HepG2 (cell line): ENCODE results near the gene CNRIP1. TPM values are rescaled to one million over a fixed set of nuclear protein-coding genes. Genes with fewer than 3 reads are reported as not detected.

Source experiments
- ATAC-seq: fragments of 200-7000 bp; cut with Tn5 transposase; 3 replicates; pipeline ENCODE4 v1.9.1; 2020; ENCODE audit warnings: mild to moderate bottlenecking, moderate library complexity
- BruUV-seq: library from RNA; stranded (reverse); fragments of 400-500 nt; replicated peaks from 2 replicates; lab custom pipeline; 2021; lab: Mats Ljungman, UMichigan
- CTCF ChIA-PET: fragments of 300-600 bp; formaldehyde crosslinking; extraction: SDS; loops from one replicate; lab custom pipeline; 2021; ENCODE audit warnings: low total read pairs, inconsistent platforms, low intra/inter-chr PET ratio; lab: Yijun Ruan, JAX
- POLR2A ChIA-PET: fragments of 350-600 bp; sonication (Branson Sonifier 250); formaldehyde crosslinking; loops from one replicate; lab custom pipeline; 2020; ENCODE audit warnings: antibody characterized with exemption, inconsistent platforms; lab: Yijun Ruan, JAX
- DNase-seq: peaks from one replicate; pipeline ENCODE4 v3.0.0-alpha.2; 2015; ENCODE audit warnings: low spot score
- FAIRE-seq: peaks from 3 replicates; lab custom pipeline; 2011; peaks lifted over from hg19 to GRCh38; lab: Jason Lieb, UNC
- H2AFZ ChIP-seq: one replicate; pipeline ENCODE4 v1.6.1; 2011; ENCODE audit warnings: low read length, inconsistent platforms
- H3K27ac ChIP-seq: fragments of 300-600 bp; 3 replicates; pipeline ENCODE4 v1.8.0; 2011; ENCODE audit warnings: mixed run types, mild to moderate bottlenecking, mixed read lengths, low read length, inconsistent platforms; ENCODE audit not compliant: insufficient read depth; ENCODE audit errors: extremely low read length
- H3K27me3 ChIP-seq, 2 experiments: fragments of 200-600 bp in 1 of 2; 2 replicates in 1 of 2; 3 replicates in 1 of 2; pipeline versions ENCODE4 v1.6.0 to v1.8.0; 2011; ENCODE audit warnings: low read length in 2 of 2, mild to moderate bottlenecking in 2 of 2, moderate library complexity in 2 of 2, inconsistent platforms in 1 of 2; ENCODE audit not compliant: insufficient read depth in 2 of 2, control insufficient read depth in 1 of 2
- H3K36me3 ChIP-seq, 2 experiments: fragments of 200-600 bp in 1 of 2; replicated peaks in 1 of 2; 2 replicates in 1 of 2; 3 replicates in 1 of 2; pipeline versions ENCODE4 v1.5.1 to v1.8.0; 2011; ENCODE audit warnings: low read length in 2 of 2, inconsistent platforms in 1 of 2; ENCODE audit not compliant: insufficient read depth in 2 of 2, control insufficient read depth in 1 of 2
- H3K4me1 ChIP-seq: 2 replicates; pipeline ENCODE4 v1.5.1; 2012; ENCODE audit warnings: low read length, inconsistent platforms; ENCODE audit not compliant: insufficient read depth
- H3K4me2 ChIP-seq: 2 replicates; pipeline ENCODE4 v1.6.0; 2011; ENCODE audit warnings: low read depth, low read length, inconsistent platforms
- H3K4me3 ChIP-seq, 3 experiments: fragments of 200-600 bp in 1 of 3; sonication (generic), shearing (Covaris generic) in 1 of 3; replicated peaks in 1 of 3; 2 replicates each; pipeline ENCODE4 v1.5.1; 2011 to 2016; ENCODE audit warnings: low read length in 3 of 3, inconsistent platforms in 2 of 3, low read depth in 2 of 3, mild to moderate bottlenecking in 2 of 3, control low read depth in 1 of 3, mixed read lengths in 1 of 3; ENCODE audit not compliant: insufficient read depth in 1 of 3
- H3K79me2 ChIP-seq: one replicate; pipeline ENCODE4 v1.6.1; 2011; ENCODE audit warnings: low read length, inconsistent platforms; ENCODE audit not compliant: insufficient read depth
- H3K9ac ChIP-seq: 2 replicates; pipeline ENCODE4 v1.6.0; 2011; ENCODE audit warnings: mild to moderate bottlenecking, low read depth, low read length, inconsistent platforms; ENCODE audit not compliant: insufficient read depth
- H3K9me3 ChIP-seq: 2 replicates; pipeline ENCODE4 v1.5.1; 2012; ENCODE audit warnings: mild to moderate bottlenecking, low read length
- H4K20me1 ChIP-seq: 2 replicates; pipeline ENCODE4 v1.6.0; 2011; ENCODE audit warnings: inconsistent platforms, mild to moderate bottlenecking, low read length, moderate library complexity; ENCODE audit not compliant: insufficient read depth
- FOXC1 ChIP-seq: sonication (generic); formaldehyde crosslinking; IDR thresholded peaks from 2 replicates; pipeline ENCODE4 v1.8.0; 2022; ENCODE audit warnings: mild to moderate bottlenecking, missing genetic modification reagents, borderline replicate concordance
- HDAC1 ChIP-seq: sonication (generic); formaldehyde crosslinking; IDR thresholded peaks from 2 replicates; pipeline ENCODE4 v1.5.1; 2020; ENCODE audit warnings: mild to moderate bottlenecking, missing genetic modification reagents
- IRX3 ChIP-seq: sonication (generic); formaldehyde crosslinking; IDR thresholded peaks from 2 replicates; pipeline ENCODE4 v1.8.1; 2023; ENCODE audit warnings: mild to moderate bottlenecking, low read depth, missing genetic modification reagents, borderline replicate concordance
- SAP130 ChIP-seq: IDR thresholded peaks from 2 replicates; pipeline ENCODE4 v1.6.1; 2016; ENCODE audit warnings: low read depth
- ZNF343 ChIP-seq: sonication (generic); formaldehyde crosslinking; IDR thresholded peaks from 2 replicates; pipeline ENCODE4 v1.4.0; 2020; ENCODE audit warnings: mild to moderate bottlenecking, missing genetic modification reagents
- WGBS: methylation state at CpG from one replicate; pipeline ENCODE4 v1.1.6; 2017; ENCODE audit warnings: low lambda C conversion rate; 5-methylcytosine and 5-hydroxymethylcytosine counted together
- in situ Hi-C: cut with HindIII; loops from 2 replicates; pipeline ENCODE4 v1.10.0; 2017; ENCODE audit warnings: low pct_unique_long_range_greater_than_20kb; ENCODE audit not compliant: extremely low pct_ligation_motif_present
- intact Hi-C: fragments of 100-400 bp; cut with micrococcal nuclease; formaldehyde crosslinking; loops from one replicate; pipeline ENCODE4 v1.10.0; 2022; ENCODE audit not compliant: unreplicated experiment
- polyA plus RNA-seq, 8 experiments: library from polyadenylated mRNA; depleted of rRNA in 3 of 8; stranded (reverse) in 7 of 8; unstranded in 1 of 8; fragments of >200 nt; fragmentation: Illumina TruSeq in 4 of 8; extraction: Trizol in 4 of 8; gene quantifications; 2 replicates each; pipeline versions ENCODE4 v1.2.1 to v1.2.3, GENCODE V29; 2011 to 2016; ENCODE audit warnings: low read depth in 4 of 8, missing spikeins in 1 of 8, mixed read lengths in 1 of 8; ENCODE audit not compliant: insufficient read depth in 1 of 8
- total RNA-seq, 5 experiments: library from RNA; depleted of rRNA; stranded (reverse); fragments of >200 nt; fragmentation: Illumina TruSeq; extraction: Trizol; gene quantifications; 2 replicates each; pipeline ENCODE4 v1.2.3, GENCODE V29; 2016; ENCODE audit warnings: low read depth in 1 of 5
- TF ChIP-seq, protein P1 (sequence below): sonication (generic); formaldehyde crosslinking; IDR thresholded peaks from 2 replicates; pipeline ENCODE4 v1.8.1; 2023; ENCODE audit warnings: mild to moderate bottlenecking, missing genetic modification reagents
- TF ChIP-seq, protein P2 (sequence below): sonication (generic); formaldehyde crosslinking; IDR thresholded peaks from 2 replicates; pipeline ENCODE4 v1.9.0; 2021; ENCODE audit warnings: mild to moderate bottlenecking, missing genetic modification reagents
- TF ChIP-seq, protein P3 (sequence below): sonication (generic); formaldehyde crosslinking; IDR thresholded peaks from 2 replicates; pipeline ENCODE4 v1.4.0; 2020; ENCODE audit warnings: missing genetic modification reagents, borderline replicate concordance
- TF ChIP-seq, protein P4 (sequence below): sonication (generic); formaldehyde crosslinking; IDR thresholded peaks from 2 replicates; pipeline ENCODE4 v1.8.1; 2023; ENCODE audit warnings: mild to moderate bottlenecking, missing genetic modification reagents, borderline replicate concordance

The CNRIP1 gene
- total and polyA plus RNA-seq, 2 of the 13 experiments (the other 11 are each of a cell fraction or from before 2014, with no cell fraction given) = not detected

DNA sequence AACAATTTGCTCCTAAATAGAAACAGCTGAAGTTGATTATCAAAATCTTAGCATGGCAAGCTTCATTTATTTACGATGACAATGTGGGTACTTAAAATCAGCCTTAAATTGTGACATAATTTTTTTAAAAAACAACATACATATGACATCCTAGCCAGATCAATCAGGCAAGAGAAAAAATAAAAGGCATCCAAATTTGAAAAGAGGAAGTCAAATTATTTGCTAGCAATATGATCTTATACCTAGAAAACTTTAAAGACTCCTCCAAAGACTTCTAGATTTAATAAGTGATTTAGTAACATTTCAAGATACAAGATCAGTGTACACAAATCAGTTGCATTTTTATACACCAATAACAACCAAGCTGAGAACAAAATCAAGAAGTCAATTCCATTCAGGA lies 53.1 kb downstream of the CNRIP1 start (continued):
- TF ChIP-seq, protein P1, sequence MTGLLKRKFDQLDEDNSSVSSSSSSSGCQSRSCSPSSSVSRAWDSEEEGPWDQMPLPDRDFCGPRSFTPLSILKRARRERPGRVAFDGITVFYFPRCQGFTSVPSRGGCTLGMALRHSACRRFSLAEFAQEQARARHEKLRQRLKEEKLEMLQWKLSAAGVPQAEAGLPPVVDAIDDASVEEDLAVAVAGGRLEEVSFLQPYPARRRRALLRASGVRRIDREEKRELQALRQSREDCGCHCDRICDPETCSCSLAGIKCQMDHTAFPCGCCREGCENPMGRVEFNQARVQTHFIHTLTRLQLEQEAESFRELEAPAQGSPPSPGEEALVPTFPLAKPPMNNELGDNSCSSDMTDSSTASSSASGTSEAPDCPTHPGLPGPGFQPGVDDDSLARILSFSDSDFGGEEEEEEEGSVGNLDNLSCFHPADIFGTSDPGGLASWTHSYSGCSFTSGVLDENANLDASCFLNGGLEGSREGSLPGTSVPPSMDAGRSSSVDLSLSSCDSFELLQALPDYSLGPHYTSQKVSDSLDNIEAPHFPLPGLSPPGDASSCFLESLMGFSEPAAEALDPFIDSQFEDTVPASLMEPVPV (CRISPR knock-in tag) = no peak
- no peak for TF ChIP-seq ZNF343 (CRISPR knock-in tag)
- TF ChIP-seq FOXC1 = no peak
- TF ChIP-seq, protein P2, sequence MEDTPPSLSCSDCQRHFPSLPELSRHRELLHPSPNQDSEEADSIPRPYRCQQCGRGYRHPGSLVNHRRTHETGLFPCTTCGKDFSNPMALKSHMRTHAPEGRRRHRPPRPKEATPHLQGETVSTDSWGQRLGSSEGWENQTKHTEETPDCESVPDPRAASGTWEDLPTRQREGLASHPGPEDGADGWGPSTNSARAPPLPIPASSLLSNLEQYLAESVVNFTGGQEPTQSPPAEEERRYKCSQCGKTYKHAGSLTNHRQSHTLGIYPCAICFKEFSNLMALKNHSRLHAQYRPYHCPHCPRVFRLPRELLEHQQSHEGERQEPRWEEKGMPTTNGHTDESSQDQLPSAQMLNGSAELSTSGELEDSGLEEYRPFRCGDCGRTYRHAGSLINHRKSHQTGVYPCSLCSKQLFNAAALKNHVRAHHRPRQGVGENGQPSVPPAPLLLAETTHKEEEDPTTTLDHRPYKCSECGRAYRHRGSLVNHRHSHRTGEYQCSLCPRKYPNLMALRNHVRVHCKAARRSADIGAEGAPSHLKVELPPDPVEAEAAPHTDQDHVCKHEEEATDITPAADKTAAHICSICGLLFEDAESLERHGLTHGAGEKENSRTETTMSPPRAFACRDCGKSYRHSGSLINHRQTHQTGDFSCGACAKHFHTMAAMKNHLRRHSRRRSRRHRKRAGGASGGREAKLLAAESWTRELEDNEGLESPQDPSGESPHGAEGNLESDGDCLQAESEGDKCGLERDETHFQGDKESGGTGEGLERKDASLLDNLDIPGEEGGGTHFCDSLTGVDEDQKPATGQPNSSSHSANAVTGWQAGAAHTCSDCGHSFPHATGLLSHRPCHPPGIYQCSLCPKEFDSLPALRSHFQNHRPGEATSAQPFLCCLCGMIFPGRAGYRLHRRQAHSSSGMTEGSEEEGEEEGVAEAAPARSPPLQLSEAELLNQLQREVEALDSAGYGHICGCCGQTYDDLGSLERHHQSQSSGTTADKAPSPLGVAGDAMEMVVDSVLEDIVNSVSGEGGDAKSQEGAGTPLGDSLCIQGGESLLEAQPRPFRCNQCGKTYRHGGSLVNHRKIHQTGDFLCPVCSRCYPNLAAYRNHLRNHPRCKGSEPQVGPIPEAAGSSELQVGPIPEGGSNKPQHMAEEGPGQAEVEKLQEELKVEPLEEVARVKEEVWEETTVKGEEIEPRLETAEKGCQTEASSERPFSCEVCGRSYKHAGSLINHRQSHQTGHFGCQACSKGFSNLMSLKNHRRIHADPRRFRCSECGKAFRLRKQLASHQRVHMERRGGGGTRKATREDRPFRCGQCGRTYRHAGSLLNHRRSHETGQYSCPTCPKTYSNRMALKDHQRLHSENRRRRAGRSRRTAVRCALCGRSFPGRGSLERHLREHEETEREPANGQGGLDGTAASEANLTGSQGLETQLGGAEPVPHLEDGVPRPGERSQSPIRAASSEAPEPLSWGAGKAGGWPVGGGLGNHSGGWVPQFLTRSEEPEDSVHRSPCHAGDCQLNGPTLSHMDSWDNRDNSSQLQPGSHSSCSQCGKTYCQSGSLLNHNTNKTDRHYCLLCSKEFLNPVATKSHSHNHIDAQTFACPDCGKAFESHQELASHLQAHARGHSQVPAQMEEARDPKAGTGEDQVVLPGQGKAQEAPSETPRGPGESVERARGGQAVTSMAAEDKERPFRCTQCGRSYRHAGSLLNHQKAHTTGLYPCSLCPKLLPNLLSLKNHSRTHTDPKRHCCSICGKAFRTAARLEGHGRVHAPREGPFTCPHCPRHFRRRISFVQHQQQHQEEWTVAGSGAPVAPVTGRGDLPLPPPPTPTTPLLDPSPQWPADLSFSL (CRISPR knock-in tag) = no peak

DNA sequence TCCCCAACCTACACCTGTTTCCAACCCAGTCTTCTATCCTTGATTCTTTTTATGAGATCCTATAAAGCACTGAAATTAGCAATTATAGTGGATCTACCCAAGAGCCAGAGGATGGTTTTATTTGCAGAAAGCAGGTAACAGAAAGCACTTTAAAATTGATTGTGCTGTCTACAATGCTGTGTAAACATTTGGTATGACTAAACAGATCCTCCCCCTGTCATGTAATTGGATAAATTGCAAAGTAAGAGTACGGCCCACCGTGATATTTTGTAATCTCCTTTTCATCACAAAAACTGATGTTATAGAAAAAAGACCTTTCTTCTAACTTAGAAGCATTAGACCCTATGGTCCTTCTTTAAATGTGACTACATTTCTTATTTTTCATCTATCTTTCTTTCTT lies 56.1 kb downstream of the CNRIP1 start:
- no peak overlapping the region for H3K9ac ChIP-seq
- H3K36me3 ChIP-seq = no peaks in the 10 kb centered on the region
- in situ Hi-C loops (no loop called here), intact Hi-C loops (no loop called here)
- H4K20me1 ChIP-seq = no peaks in the 10 kb centered on the region
- ATAC-seq = no peak
- no peaks in the 10 kb centered on the region for H3K9me3 ChIP-seq
- H3K27me3 ChIP-seq = no peaks in the 10 kb centered on the region
- FAIRE-seq = no peak
- no peak overlapping the region for H2AFZ ChIP-seq
- ChIA-PET CTCF (no interaction called here), POLR2A (no interaction called here)
- H3K4me1 ChIP-seq = no peaks in the 10 kb centered on the region
- H3K4me3 ChIP-seq = no peak overlapping the region
- no peak for DNase-seq
- no TSS peak for BruUV-seq
- H3K4me2 ChIP-seq = no peak overlapping the region
- WGBS = 20% methylated on average over 2 of the region's 2 CpGs
- no peaks in the 10 kb centered on the region for H3K79me2 ChIP-seq
- H3K27ac ChIP-seq = no peak overlapping the region
- TF ChIP-seq HDAC1 (no peak), IRX3 (no peak), SAP130 (no peak)
- TF ChIP-seq, protein P3, sequence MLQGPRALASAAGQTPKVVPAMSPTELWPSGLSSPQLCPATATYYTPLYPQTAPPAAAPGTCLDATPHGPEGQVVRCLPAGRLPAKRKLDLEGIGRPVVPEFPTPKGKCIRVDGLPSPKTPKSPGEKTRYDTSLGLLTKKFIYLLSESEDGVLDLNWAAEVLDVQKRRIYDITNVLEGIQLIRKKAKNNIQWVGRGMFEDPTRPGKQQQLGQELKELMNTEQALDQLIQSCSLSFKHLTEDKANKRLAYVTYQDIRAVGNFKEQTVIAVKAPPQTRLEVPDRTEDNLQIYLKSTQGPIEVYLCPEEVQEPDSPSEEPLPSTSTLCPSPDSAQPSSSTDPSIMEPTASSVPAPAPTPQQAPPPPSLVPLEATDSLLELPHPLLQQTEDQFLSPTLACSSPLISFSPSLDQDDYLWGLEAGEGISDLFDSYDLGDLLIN = no peak
- TF ChIP-seq, protein P4, sequence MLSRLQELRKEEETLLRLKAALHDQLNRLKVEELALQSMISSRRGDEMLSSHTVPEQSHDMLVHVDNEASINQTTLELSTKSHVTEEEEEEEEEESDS (CRISPR knock-in tag) = no peak
